ENCODE data around the gene AFF3.

AFF3 gene

DNA sequence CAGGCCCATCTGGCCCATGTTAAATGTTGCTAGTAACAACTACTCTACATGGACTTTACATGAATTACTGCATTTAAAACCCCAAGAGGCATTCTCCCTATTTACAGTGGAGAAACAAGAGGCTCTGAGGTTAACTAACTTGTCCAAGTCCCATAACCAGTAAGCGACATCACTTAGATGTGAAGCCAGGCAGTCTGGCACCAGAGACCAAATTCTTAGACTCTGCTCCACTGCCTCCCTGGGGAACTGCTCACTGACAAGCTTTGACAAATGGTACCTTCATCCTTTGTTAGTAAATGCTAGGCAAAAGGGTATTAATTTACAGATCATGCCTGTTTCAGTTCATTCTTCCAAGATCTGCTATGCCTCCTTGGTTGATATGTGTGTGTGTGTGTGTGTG, 124.8 kb downstream of the AFF3 start:
- DNase-seq (ENCODE audit: low read depth, low spot score) = peak; percentile 46
- TF ChIP-seq, protein P1, sequence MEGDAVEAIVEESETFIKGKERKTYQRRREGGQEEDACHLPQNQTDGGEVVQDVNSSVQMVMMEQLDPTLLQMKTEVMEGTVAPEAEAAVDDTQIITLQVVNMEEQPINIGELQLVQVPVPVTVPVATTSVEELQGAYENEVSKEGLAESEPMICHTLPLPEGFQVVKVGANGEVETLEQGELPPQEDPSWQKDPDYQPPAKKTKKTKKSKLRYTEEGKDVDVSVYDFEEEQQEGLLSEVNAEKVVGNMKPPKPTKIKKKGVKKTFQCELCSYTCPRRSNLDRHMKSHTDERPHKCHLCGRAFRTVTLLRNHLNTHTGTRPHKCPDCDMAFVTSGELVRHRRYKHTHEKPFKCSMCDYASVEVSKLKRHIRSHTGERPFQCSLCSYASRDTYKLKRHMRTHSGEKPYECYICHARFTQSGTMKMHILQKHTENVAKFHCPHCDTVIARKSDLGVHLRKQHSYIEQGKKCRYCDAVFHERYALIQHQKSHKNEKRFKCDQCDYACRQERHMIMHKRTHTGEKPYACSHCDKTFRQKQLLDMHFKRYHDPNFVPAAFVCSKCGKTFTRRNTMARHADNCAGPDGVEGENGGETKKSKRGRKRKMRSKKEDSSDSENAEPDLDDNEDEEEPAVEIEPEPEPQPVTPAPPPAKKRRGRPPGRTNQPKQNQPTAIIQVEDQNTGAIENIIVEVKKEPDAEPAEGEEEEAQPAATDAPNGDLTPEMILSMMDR (IDR thresholded peaks at IDR 0.05; ENCODE audit: low read depth, low read length) = no peak
- in situ Hi-C loops (cut with HindIII; ENCODE audit: low sequenced_read_pairs) = no loop called here
- no peak overlapping the region for H3K4me3 ChIP-seq (ENCODE audit: low read depth, low read length)

DNA sequence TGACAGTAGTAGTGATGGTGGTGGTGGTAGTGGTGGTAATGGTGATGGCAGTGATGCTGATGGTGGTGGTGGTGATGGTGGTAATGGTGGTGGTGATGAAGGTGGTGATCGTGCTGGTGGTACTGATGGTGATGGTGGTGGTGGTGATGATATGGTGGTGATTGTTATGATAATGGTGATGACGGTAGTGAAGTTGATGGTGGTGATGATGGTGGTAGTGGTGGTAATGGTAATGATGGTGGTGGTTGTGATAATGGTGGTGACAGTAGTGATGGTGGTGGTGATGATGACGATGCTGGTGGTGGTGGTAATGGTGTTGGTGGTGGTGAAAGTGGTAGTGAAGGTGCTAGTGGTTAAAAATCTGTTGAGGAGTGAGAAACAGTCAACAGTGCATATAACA, 125.6 kb downstream of the AFF3 start:
- TF ChIP-seq, protein P1 (IDR thresholded peaks at IDR 0.05; ENCODE audit: low read depth, low read length) = no peak
- DNase-seq (ENCODE audit: low read depth, low spot score) = no peak
- no peak overlapping the region for H3K4me3 ChIP-seq (ENCODE audit: low read depth, low read length)
- in situ Hi-C loops (cut with HindIII; ENCODE audit: low sequenced_read_pairs) = no loop called here

DNA sequence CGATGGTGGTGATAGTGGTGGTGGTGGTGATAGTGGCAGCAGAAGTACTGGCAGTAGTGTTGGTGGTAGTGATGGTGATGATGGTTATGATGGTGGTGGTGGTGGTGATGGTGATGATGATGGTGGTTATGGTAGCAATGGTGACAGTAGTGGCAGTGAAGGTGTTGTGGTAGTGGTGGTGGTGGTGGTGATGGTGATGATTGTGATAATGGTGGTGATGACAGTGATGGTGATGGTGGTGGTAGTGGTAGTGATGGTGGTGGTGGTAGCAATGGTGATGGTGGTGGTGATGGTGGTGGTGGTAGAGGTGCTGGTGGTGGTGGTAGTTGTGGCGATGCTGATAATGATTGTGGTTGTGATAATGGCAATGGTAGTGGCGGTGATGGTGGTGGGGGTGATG, 126.5 kb downstream of the AFF3 start:
- no peak overlapping the region for H3K4me3 ChIP-seq (ENCODE audit: low read depth, low read length)
- no peak for DNase-seq (ENCODE audit: low read depth, low spot score)
- TF ChIP-seq, protein P1 (IDR thresholded peaks at IDR 0.05; ENCODE audit: low read depth, low read length) = no peak
- in situ Hi-C loops (cut with HindIII; ENCODE audit: low sequenced_read_pairs) = no loop called here

DNA sequence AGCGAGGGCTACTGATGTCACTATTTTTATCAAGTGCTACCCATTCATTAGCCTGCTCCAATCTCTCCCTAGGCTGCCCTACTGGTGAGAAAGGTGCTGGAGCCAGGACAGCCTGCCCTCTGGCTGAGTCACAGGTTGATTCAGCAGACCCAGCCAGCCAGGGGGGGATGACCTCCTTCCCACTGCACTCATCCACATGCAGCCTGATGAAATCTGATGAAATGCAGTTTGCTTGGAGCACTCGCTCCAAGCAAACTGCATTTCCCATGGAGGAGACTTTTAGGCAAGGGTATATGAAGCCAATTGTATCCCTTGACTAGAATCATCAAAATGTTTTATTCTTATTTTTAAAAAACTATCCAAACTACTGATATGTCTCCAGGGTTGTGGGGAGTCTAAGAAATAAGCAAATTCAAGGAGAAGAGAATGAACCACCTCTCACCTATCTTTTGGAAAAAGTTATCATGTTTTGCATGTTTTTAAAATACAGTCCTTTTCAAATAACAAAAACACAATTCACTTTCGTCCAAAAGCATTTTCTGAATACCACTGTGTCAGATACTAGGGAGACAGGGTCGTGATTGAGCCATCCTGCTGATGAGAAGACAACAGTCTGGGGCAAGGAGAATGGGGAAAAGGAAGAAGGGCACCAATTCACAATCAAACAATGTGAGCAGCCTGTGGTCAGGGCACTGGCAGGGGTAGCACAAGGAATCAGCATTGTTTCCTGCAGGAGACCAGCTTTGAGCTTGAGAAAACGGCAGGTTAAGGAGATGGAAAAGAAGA, 128.3 kb downstream of the AFF3 start:
- in situ Hi-C loops (cut with HindIII; ENCODE audit: low sequenced_read_pairs) = no loop called here
- H3K4me3 ChIP-seq (ENCODE audit: low read depth, low read length) = no peak overlapping the region
- DNase-seq (ENCODE audit: low read depth, low spot score) = peak; percentile 97
- TF ChIP-seq, protein P1 (IDR thresholded peaks at IDR 0.05; ENCODE audit: low read depth, low read length) = peak; percentile 34

- H3K4me3 ChIP-seq (ENCODE audit: low read depth, low read length) = no peak overlapping the region
- TF ChIP-seq, protein P1 (IDR thresholded peaks at IDR 0.05; ENCODE audit: low read depth, low read length) = no peak
- no peak for DNase-seq (ENCODE audit: low read depth, low spot score)
- in situ Hi-C loops (cut with HindIII; ENCODE audit: low sequenced_read_pairs) = no loop called here
Measured at GRCh38 chr2:100012561-100012960, 129.8 kb downstream of the AFF3 start.

DNA sequence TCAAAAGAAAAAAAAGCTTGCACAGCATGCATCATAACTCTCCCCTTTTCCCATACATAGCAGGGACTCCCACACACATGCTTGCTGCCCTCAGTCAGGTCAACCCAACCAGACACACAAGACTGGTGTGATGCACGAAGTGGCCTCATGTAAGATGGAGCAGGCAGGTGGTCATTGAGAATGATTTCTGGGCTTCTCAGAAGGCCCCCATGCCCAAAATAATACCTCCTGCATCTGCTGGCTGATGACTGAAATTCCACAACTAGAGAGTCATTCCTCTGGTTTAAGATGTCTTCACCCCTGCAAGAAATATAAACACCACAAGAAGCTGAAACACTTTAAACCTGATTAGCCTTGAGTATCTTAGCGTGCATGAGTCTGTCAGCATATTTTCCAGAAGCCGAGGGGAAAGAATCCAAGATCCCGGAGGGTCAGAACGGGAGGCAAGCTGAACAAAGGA, 131.1 kb downstream of the AFF3 start:
- no peak overlapping the region for H3K4me3 ChIP-seq (ENCODE audit: low read depth, low read length)
- TF ChIP-seq, protein P1 (IDR thresholded peaks at IDR 0.05; ENCODE audit: low read depth, low read length) = no peak
- in situ Hi-C loops (cut with HindIII; ENCODE audit: low sequenced_read_pairs) = no loop called here
- DNase-seq (ENCODE audit: low read depth, low spot score) = peak; percentile 96
